Activated CD8-positive, alpha-beta T cell treated with anti-CD3 and anti-CD28 coated beads, Interleukin-2, amount 10 ng/mL, durations not matched to agents 7 days and 5 days (primary cell): ENCODE results near the gene MYH13. TPM values are rescaled to one million over a fixed set of nuclear protein-coding genes. Genes with fewer than 3 reads are reported as not detected.

Experiments used
- ATAC-seq: fragments of 150-1000 bp; cut with Tn5 transposase; one replicate; pipeline ENCODE4 v1.10.0; 2021; ENCODE audit warnings: moderate library complexity
- CTCF ChIA-PET: fragments of 350-600 bp; sonication (Branson Sonifier 250); formaldehyde crosslinking; loops from one replicate; lab custom pipeline; 2021; ENCODE audit warnings: antibody characterized with exemption; lab: Charles Lee
- POLR2A ChIA-PET: fragments of 350-600 bp; sonication (Branson Sonifier 250); formaldehyde crosslinking; loops from one replicate; lab custom pipeline; 2021; ENCODE audit warnings: antibody characterized with exemption; lab: Charles Lee
- DNase-seq: peaks from one replicate; pipeline ENCODE4 v3.0.0-alpha.2; 2020
- H3K27ac Mint-ChIP-seq: one replicate; pipeline ENCODE4 v1.8.0; 2021; ENCODE audit warnings: mild to moderate bottlenecking, mixed read lengths
- H3K27me3 Mint-ChIP-seq: one replicate; pipeline ENCODE4 v1.8.0; 2021; ENCODE audit warnings: low read depth, mixed read lengths
- H3K36me3 Mint-ChIP-seq: one replicate; pipeline ENCODE4 v1.8.0; 2021; ENCODE audit warnings: low read depth, mixed read lengths
- H3K4me1 Mint-ChIP-seq: one replicate; pipeline ENCODE4 v1.8.0; 2021; ENCODE audit warnings: low read depth, mixed read lengths
- H3K4me3 Mint-ChIP-seq: one replicate; pipeline ENCODE4 v1.8.0; 2021; ENCODE audit warnings: mild to moderate bottlenecking, mixed read lengths
- H3K9me3 Mint-ChIP-seq: one replicate; pipeline ENCODE4 v1.8.0; 2022; ENCODE audit warnings: mixed read lengths; ENCODE audit not compliant: insufficient read depth
- total RNA-seq, 2 experiments: library from RNA; stranded (reverse); gene quantifications; one replicate each; pipeline ENCODE4 v1.2.3, GENCODE V29; 2021

Gene MYH13
- not detected for total RNA-seq

DNA sequence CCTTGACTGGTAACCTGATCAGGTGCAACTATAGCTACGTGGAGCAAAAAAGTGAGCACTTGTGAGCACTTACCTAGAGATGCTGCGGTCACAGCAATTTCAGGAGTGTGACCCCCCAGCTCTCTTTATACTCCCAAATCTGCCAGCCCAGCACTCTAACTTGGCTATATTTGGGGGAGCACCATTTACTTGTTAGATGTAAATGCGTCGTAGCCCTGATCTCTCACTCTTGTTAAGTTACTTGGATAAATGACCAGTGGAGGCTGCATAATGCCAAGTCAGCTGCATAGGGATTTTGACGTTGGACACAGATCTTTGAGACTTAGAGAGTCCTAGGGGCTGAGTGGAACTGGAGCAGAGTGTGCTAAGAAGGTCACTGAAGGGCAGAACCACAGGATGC is at the start of gene MYH13:
TSS of gene MYH13 (minus strand) at position 101 of the 400 bp plus-strand sequence. CDS start 8,476 bp downstream, outside the sequence.
- H3K9me3 Mint-ChIP-seq = no peaks in the 10 kb centered on the region
- no peak for ATAC-seq
- H3K27me3 Mint-ChIP-seq = peaks cover 11% of the 10 kb centered on the region
- H3K27ac Mint-ChIP-seq = no peak within 1 kb of the TSS
- no peak for DNase-seq
- ChIA-PET CTCF (no interaction called here), POLR2A (no interaction called here)
- H3K4me3 Mint-ChIP-seq = no peak within 1 kb of the TSS
- H3K36me3 Mint-ChIP-seq = no peaks in the 10 kb centered on the region
- no peaks in the 10 kb centered on the region for H3K4me1 Mint-ChIP-seq

DNA sequence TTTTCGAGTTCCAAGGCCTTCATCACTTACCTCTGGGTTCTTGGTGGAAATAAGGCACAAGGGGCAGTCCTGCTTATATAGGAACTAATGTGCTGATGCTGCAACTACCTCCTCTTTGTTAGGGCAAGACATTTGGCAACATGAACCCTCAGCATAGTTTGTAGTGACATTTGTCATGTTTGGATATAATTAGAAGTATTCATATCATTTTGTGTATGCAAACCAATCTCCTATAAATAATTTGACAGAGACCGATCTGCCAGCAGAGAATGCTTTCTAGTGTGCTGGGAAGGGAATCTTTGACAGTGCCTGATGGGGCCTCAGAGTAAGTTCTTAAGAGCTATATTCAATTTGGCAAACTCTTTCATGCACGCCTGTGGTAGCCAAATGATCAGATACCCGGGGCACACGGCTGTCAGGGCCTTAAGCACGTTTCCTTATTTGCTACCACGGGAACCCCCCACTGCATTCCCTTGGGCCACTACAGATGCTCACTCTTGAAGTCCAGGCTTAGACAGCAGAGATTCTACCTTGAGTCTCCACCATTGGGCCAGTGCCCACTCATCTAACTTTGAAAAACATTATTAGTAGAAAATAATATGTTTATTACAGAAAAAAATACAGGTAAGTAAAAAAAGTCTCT is 49.2 kb upstream of the MYH13 start, which contains the start of gene MYH8:
TSS of gene MYH8 (minus strand) at position 51 of the 643 bp plus-strand sequence. CDS start 1,723 bp downstream, outside the sequence.
- Mint-ChIP-seq H3K36me3 (no peaks in the 10 kb centered on the region), H3K9me3 (no peaks in the 10 kb centered on the region), H3K4me3 (no peak within 1 kb of the TSS), H3K4me1 (no peaks in the 10 kb centered on the region), H3K27me3 (peaks cover 3% of the 10 kb centered on the region), H3K27ac (no peak within 1 kb of the TSS)
- ATAC-seq (no peak), DNase-seq (no peak)
- ChIA-PET POLR2A (no interaction called here), CTCF (no interaction called here)

DNA sequence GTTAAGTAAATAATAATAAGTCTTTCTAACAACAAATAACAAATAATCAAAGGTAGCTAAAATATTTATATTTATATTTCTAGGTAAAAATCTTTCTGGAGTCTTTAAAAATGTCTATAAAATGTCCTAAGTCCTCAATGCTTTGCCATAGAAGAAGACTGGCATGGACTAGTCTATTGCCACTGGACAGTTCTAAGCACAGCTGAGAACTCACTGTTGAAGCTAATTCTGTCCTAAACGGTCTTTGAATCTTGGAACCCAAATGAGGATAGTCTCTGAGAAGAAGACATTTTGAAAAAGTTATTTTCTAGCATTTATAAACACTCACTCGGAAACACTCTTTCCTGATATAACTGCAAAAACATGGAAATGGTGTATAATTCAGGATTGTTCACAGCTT is 48.4 kb upstream of the MYH13 start:
- DNase-seq = no peak
- peaks cover 3% of the 10 kb centered on the region for H3K27me3 Mint-ChIP-seq
- no peak overlapping the region for H3K4me3 Mint-ChIP-seq
- H3K27ac Mint-ChIP-seq = no peak overlapping the region
- ATAC-seq = no peak
- no peaks in the 10 kb centered on the region for H3K9me3 Mint-ChIP-seq
- no peaks in the 10 kb centered on the region for H3K4me1 Mint-ChIP-seq
- ChIA-PET POLR2A (no interaction called here), CTCF (no interaction called here)
- no peaks in the 10 kb centered on the region for H3K36me3 Mint-ChIP-seq

DNA sequence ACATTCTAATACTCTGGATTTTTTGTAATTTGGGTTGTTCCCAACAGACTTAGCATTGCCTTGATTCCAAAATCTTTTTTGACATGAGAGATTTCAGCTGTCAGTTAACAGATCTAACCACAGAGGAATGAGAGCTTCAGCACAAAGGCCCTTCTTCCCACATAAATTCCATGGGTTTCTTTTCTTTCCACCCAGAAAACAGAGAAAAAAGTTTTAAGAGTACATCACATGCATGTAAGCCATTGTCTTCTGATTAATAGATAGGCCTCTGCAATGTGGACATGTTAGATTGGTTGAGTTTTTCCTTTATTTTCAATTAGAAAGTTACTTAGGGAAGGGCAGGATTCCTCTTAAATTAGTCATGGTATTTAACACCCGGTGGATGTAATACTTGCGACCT is 48.0 kb upstream of the MYH13 start:
- DNase-seq (no peak), ATAC-seq (no peak)
- H3K4me1 Mint-ChIP-seq = no peaks in the 10 kb centered on the region
- H3K36me3 Mint-ChIP-seq = no peaks in the 10 kb centered on the region
- H3K9me3 Mint-ChIP-seq = no peaks in the 10 kb centered on the region
- ChIA-PET CTCF (no interaction called here), POLR2A (no interaction called here)
- H3K27me3 Mint-ChIP-seq = peaks cover 3% of the 10 kb centered on the region
- H3K27ac Mint-ChIP-seq = no peak overlapping the region
- H3K4me3 Mint-ChIP-seq = no peak overlapping the region

DNA sequence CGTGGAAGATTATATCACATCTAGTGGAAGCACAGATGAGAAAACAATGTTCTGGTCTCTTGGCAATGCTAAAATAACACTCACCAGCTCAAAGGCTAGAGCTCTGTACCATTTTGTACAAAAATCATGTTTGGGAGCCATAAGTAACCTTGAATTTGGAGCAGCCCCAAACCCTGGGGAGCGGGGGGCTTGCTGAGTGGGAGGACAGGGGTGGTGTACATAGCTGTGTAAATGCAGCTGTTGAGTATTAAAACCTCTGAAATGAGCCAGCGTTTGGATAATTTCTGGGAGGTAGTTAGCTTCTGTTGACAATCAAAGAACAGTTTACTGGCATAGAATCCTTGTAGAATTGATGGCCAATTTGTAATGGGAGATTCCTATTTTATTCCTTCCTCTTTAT is 44.6 kb upstream of the MYH13 start:
- POLR2A ChIA-PET = no interaction called here
- H3K36me3 Mint-ChIP-seq = no peaks in the 10 kb centered on the region

DNA sequence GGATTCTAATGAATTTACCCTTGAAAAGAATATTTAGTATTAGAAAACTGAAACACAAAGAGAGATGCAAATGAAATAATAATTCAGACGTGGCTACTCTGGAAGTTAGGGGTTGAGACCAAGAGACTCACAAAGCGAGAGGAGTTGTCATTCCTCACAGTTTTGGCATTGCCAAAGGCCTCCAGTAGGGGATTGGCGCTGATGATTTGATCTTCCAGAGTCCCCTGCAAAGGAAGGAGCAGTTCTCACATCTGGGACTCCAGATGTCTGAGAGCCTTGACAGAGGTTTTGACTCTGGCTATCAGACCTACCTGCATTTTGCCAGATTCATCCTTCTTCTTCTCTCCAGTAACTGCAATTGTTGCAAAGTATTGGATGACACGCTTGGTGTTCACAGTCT is 42.4 kb upstream of the MYH13 start:
- Mint-ChIP-seq H3K4me1 (no peaks in the 10 kb centered on the region), H3K36me3 (no peaks in the 10 kb centered on the region), H3K4me3 (no peak overlapping the region), H3K27ac (no peak overlapping the region), H3K9me3 (no peaks in the 10 kb centered on the region), H3K27me3 (no peaks in the 10 kb centered on the region)
- ChIA-PET CTCF (no interaction called here), POLR2A (no interaction called here)
- ATAC-seq = no peak
- no peak for DNase-seq

More for the DNA sequence above, 44.6 kb upstream of the MYH13 start:
- ATAC-seq (no peak), DNase-seq (no peak)
- no peaks in the 10 kb centered on the region for H3K4me1 Mint-ChIP-seq
- CTCF ChIA-PET = no interaction called here
- H3K27me3 Mint-ChIP-seq = no peaks in the 10 kb centered on the region
- no peaks in the 10 kb centered on the region for H3K9me3 Mint-ChIP-seq
- H3K4me3 Mint-ChIP-seq = no peak overlapping the region
- no peak overlapping the region for H3K27ac Mint-ChIP-seq

DNA sequence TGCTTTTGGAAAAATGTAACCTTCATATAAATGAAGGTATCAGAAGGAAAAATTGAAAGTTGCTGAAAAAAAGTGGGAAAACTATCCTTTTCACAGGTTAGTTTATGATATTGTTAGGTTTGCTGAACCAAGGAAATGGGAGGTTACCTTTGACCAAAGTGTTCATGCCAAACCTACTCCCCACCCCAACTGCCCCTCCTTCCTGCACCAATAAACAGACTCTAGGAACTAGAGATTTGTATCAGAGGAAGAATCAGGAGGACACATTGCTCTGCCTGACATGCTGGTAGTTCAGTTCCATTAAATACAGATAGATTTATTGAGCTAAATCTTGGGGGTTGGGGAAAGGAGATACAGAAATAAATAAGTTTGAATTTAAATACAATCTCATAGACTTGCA is 30.8 kb upstream of the MYH13 start:
- no peaks in the 10 kb centered on the region for H3K4me1 Mint-ChIP-seq
- CTCF ChIA-PET = no interaction called here
- no peak overlapping the region for H3K27ac Mint-ChIP-seq
- H3K4me3 Mint-ChIP-seq = no peak overlapping the region
- peaks cover 2% of the 10 kb centered on the region for H3K27me3 Mint-ChIP-seq
- no peaks in the 10 kb centered on the region for H3K36me3 Mint-ChIP-seq
- POLR2A ChIA-PET = no interaction called here
- DNase-seq = no peak
- no peak for ATAC-seq
- H3K9me3 Mint-ChIP-seq = no peaks in the 10 kb centered on the region

DNA sequence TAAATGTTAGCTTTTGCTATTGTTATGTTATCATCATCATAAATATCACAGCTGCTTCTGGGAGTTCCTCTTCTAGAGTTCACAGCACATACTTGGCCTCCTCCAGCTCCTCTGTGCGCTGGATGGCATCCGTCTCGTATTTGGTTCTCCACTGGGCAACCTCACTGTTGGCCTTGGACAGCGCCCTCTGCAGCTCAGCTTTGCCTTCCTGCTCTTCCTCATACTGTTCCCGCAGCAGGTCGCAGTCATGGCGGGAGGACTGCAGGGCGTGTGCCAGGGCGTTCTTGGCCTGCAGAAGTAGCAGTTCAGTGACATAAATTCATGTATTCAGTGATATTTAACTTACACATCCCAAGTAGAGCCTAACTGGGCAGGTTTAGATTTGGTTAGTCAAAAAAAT is 25.5 kb upstream of the MYH13 start:
- CTCF ChIA-PET = no interaction called here
- peaks cover 5% of the 10 kb centered on the region for H3K27me3 Mint-ChIP-seq

DNA sequence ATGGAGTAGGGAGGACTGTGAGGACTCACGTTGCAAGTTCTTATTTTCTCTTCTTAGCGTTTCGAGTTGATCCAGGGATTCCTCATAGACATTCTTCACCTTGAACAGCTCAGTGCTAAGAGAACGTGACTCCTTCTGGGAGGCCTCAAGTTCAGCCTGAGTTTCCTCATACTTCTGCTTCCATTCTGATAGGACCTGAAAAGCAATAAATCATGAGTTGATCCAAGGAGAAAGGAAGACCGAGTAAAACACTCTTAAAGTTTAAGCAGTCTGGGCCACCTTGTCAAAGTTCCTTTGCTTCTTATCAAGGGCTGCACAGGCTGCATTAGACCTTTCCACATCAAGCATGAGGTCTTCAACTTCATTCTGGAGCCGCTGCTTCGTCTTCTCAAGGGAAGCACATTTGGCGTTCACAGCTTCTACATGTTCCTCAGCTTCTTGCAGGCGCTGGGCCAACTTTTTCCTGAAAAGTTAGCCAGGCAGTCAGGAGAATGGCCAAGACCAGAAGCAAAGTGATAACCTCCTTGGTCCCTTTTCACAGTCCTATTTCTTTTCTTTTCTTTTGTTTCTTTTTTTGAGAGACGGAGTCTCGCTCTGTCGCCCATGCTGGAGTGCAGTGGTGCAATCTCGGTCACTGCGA is 23.8 kb upstream of the MYH13 start:
- DNase-seq = no peak
- CTCF ChIA-PET = no interaction called here
- peaks cover 5% of the 10 kb centered on the region for H3K27me3 Mint-ChIP-seq
- no peaks in the 10 kb centered on the region for H3K4me1 Mint-ChIP-seq
- H3K36me3 Mint-ChIP-seq = no peaks in the 10 kb centered on the region
- POLR2A ChIA-PET = no interaction called here
- H3K9me3 Mint-ChIP-seq = no peaks in the 10 kb centered on the region
- ATAC-seq = no peak
- H3K4me3 Mint-ChIP-seq = no peak overlapping the region
- H3K27ac Mint-ChIP-seq = no peak overlapping the region

More for the DNA sequence above, 25.5 kb upstream of the MYH13 start:
- Mint-ChIP-seq H3K9me3 (no peaks in the 10 kb centered on the region), H3K27ac (no peak overlapping the region), H3K36me3 (no peaks in the 10 kb centered on the region), H3K4me3 (no peak overlapping the region), H3K4me1 (no peaks in the 10 kb centered on the region)
- POLR2A ChIA-PET = no interaction called here
- DNase-seq = no peak
- ATAC-seq = no peak

DNA sequence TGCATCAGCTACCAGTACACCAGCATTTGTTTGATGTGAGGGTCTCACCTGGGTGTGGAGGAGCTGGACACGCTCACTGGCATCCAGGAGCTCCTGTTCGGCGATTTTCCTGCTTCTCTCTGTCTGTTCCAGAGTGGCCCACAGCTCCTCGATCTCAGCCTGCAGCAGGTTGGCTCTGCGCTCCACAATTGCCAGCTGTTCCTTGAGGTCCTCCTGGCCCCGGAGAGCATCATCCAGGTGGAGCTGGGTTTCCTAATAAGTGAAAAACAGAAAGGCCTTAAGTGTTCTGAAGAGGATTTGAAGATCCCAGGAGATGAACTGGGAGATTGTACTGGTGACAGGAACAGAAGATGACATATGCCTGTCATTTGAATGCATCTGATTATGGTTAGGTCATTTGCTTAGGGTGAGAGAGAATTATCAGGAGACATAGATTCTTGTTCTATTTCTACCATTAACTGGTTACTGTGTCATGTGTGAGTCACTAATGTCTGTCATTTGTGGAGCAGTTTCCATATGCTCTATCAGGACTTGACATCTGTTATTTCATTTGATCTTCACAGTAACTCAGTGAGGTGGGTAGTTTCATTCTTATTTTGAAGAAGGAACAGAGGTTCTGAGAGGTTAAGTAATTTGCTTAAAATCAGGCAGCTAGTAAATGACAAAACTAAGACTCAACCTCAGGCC is 21.5 kb upstream of the MYH13 start:
- H3K4me1 Mint-ChIP-seq = no peaks in the 10 kb centered on the region
- H3K27me3 Mint-ChIP-seq = peaks cover 5% of the 10 kb centered on the region
- ChIA-PET CTCF (no interaction called here), POLR2A (no interaction called here)
- no peaks in the 10 kb centered on the region for H3K9me3 Mint-ChIP-seq
- DNase-seq = no peak
- H3K27ac Mint-ChIP-seq = no peak overlapping the region
- H3K36me3 Mint-ChIP-seq = no peaks in the 10 kb centered on the region
- no peak for ATAC-seq
- no peak overlapping the region for H3K4me3 Mint-ChIP-seq

DNA sequence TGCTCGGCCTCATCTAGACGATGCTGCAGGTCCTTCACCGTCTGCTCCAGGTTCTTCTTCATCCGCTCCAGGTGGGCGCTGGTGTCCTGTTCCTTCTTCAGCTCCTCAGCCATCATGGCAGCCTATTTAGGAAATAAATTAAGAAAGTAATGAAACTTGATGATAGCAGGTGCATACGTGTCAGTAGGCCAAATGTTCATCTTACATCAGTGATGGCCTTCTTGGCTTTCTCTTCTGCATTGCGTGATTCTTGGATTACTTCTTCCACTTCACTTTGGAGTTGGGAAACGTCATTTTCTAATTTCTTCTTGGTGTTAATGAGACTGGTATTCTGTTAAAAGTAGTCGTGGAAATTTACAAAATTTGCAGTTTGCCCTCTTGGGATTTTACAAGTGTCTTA is 20.1 kb upstream of the MYH13 start:
- H3K36me3 Mint-ChIP-seq = no peaks in the 10 kb centered on the region
- H3K9me3 Mint-ChIP-seq = no peaks in the 10 kb centered on the region
- H3K4me1 Mint-ChIP-seq = no peaks in the 10 kb centered on the region
- no peak overlapping the region for H3K27ac Mint-ChIP-seq
- no peak for DNase-seq
- H3K4me3 Mint-ChIP-seq = no peak overlapping the region
- CTCF ChIA-PET = no interaction called here
- POLR2A ChIA-PET = no interaction called here
- H3K27me3 Mint-ChIP-seq = peaks cover 5% of the 10 kb centered on the region
- no peak for ATAC-seq

DNA sequence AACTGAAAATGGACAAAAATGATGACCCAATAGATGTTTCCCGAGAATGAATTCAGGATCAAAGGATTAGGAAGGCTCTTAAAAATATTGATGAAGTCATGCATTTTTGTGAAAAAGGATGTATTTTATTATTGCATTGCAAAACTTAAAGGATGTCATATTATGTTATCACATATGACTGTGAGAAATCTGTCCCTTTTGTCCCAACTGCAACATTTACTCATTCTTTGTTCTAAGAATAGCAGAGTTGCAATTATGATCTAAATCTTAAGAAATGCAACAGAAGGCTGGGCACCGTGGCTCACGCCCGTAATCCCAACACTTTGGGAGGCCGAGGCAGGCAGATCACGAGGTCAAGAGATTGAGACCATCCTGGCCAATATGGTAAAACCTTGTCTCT is 13.1 kb upstream of the MYH13 start:
- no peak overlapping the region for H3K27ac Mint-ChIP-seq
- ATAC-seq (no peak), DNase-seq (no peak)
- H3K9me3 Mint-ChIP-seq = no peaks in the 10 kb centered on the region
- H3K4me3 Mint-ChIP-seq = no peak overlapping the region
- no peaks in the 10 kb centered on the region for H3K4me1 Mint-ChIP-seq
- POLR2A ChIA-PET = no interaction called here
- peaks cover 2% of the 10 kb centered on the region for H3K27me3 Mint-ChIP-seq
- CTCF ChIA-PET = no interaction called here
- no peaks in the 10 kb centered on the region for H3K36me3 Mint-ChIP-seq
